ENCODE measurements around the gene ANO8. TPM values are rescaled to one million over a fixed set of nuclear protein-coding genes. Genes with fewer than 3 reads are reported as not detected.

The ANO8 gene
- total and polyA plus RNA-seq, 2 of the 13 experiments (the other 11 are each of a cell fraction or from before 2014, with no cell fraction given) = 1.8 to 3.5 TPM

- Histone ChIP-seq H3K4me3 (replicated peaks in 1 of 3; ENCODE audit: insufficient read depth in 1 of 3, low read depth in 2 of 3, low read length in 3 of 3) (peak overlapping the region; percentile 1 to 62 (median 6); a peak in 2 of 6 replicates), H3K4me2 (ENCODE audit: low read depth, low read length) (peak overlapping the region; percentile 72), H3K36me3 (replicated peaks in 1 of 2; ENCODE audit: control insufficient read depth in 1 of 2, insufficient read depth in 2 of 2, low read length in 2 of 2) (no peaks in the 10 kb centered on the region), H3K27ac (ENCODE audit: extremely low read length, insufficient read depth, low read length) (no peak overlapping the region), H3K79me2 (ENCODE audit: insufficient read depth, low read length) (no peaks in the 10 kb centered on the region), H2AFZ (ENCODE audit: low read length) (no peak overlapping the region), H3K9ac (ENCODE audit: insufficient read depth, low read depth, low read length) (no peak overlapping the region), H3K4me1 (ENCODE audit: insufficient read depth, low read length) (peaks cover 24% of the 10 kb centered on the region), H3K9me3 (ENCODE audit: low read length) (no peaks in the 10 kb centered on the region), H4K20me1 (ENCODE audit: insufficient read depth, low read length) (no peaks in the 10 kb centered on the region), H3K27me3 (ENCODE audit: control insufficient read depth in 1 of 2, insufficient read depth in 2 of 2, low read length in 2 of 2) (peaks cover 0 to 8% of the 10 kb centered on the region in 2 experiments; a peak in 3 of 5 replicates)
- intact Hi-C loops (cut with micrococcal nuclease; ENCODE audit: unreplicated experiment) (no loop called here), in situ Hi-C loops (cut with HindIII; ENCODE audit: extremely low pct_ligation_motif_present, low pct_unique_long_range_greater_than_20kb) (no loop called here)
- ChIA-PET CTCF (ENCODE audit: low intra/inter-chr PET ratio, low total read pairs) (no interaction called here), POLR2A (no interaction called here)
- FAIRE-seq (no peak), ATAC-seq (no peak; the same call in 1 of the 3 replicates), DNase-seq (ENCODE audit: low spot score) (no peak)
- WGBS (ENCODE audit: low lambda C conversion rate) = 3% methylated on average over 6 of the region's 14 CpGs
- BruUV-seq (replicated peaks) = no TSS peak
- TF ChIP-seq HNF4A (CRISPR knock-in tag; IDR thresholded peaks at IDR 0.05) (peak; percentile 34), ZNF280B (CRISPR knock-in tag; IDR thresholded peaks at IDR 0.05; ENCODE audit: borderline replicate concordance) (peak; percentile 38; the same call in 1 of the 2 replicates), NR2F6 (IDR thresholded peaks at IDR 0.05) (peak; percentile 81), NR2F6 (CRISPR knock-in tag; IDR thresholded peaks at IDR 0.05) (peak; percentile 72), ZBTB7A (CRISPR knock-in tag; IDR thresholded peaks at IDR 0.05) (peak; percentile 74; the same call in 1 of the 2 replicates), ZNF263 (CRISPR knock-in tag; IDR thresholded peaks at IDR 0.05) (0 out of 2 replicates have a peak, but pooled peaks have one; percentile 53), ZNF687 (CRISPR knock-in tag; IDR thresholded peaks at IDR 0.05) (peak; percentile 48; the same call in 1 of the 2 replicates), PAXIP1 (CRISPR knock-in tag; conservative IDR thresholded peaks at IDR 0.05) (0 out of 2 replicates have a peak, but pooled peaks have one; percentile 25), HES4 (CRISPR knock-in tag; IDR thresholded peaks at IDR 0.05; ENCODE audit: borderline replicate concordance) (no peak), GABPA (IDR thresholded peaks at IDR 0.05; ENCODE audit: low read depth, low read length) (peak; percentile 27; the same call in 1 of the 2 replicates), GABPA (CRISPR knock-in tag; IDR thresholded peaks at IDR 0.05; ENCODE audit: low read depth) (peak; percentile 65), ZBTB7B (CRISPR knock-in tag; IDR thresholded peaks at IDR 0.05) (0 out of 2 replicates have a peak, but pooled peaks have one; percentile 29), ELF4 (CRISPR knock-in tag; IDR thresholded peaks at IDR 0.05; ENCODE audit: borderline replicate concordance) (no peak), NR2F1 (CRISPR knock-in tag; IDR thresholded peaks at IDR 0.05) (peak in 1 of 2 experiments; percentile 60; a peak in 2 of 4 replicates), ZMAT3 (CRISPR knock-in tag; conservative IDR thresholded peaks at IDR 0.05) (no peak), SPEN (CRISPR knock-in tag; IDR thresholded peaks at IDR 0.05; ENCODE audit: low read depth) (no peak), NRL (CRISPR knock-in tag; IDR thresholded peaks at IDR 0.05; ENCODE audit: borderline replicate concordance) (no peak)
These were observed 44.6 kb upstream of the ANO8 start for GRCh38 chr19:17379221-17379631.
